Peyer's patch (tissue), 4 donors: Measurements from ENCODE around the gene FUT3.

Experiments used
- CTCF ChIP-seq, 6 experiments: fragments of 450-650 bp in 4 of 6; fragments of 200-600 bp in 2 of 6; sonication (generic) in 1 of 6; IDR thresholded peaks; one replicate each; pipeline ENCODE4 v1.5.1; 2017 to 2019; ENCODE audit warnings: antibody characterized with exemption in 6 of 6, mild to moderate bottlenecking in 3 of 6, moderate library complexity in 1 of 6
- POLR2A ChIP-seq, 2 donors: fragments of 450-650 bp; IDR thresholded peaks; one replicate each; pipeline ENCODE4 v1.5.1; 2017; ENCODE audit warnings: antibody characterized with exemption in 2 of 2, mild to moderate bottlenecking in 2 of 2, moderate library complexity in 2 of 2

GRCh38 chr19:5806905-5807304, 44.3 kb downstream of the FUT3 start:
- TF ChIP-seq POLR2A (IDR thresholded peaks at IDR 0.05) (no peak), CTCF (IDR thresholded peaks at IDR 0.05) (no peak)
